ENCODE measurements around the gene EN2.

EN2 gene

GRCh38 chr7:155488483-155489127, 30.7 kb downstream of the EN2 start:
- TF ChIP-seq YY1 (IDR thresholded peaks at IDR 0.05; ENCODE audit: low read depth) (no peak), FOXM1 (IDR thresholded peaks at IDR 0.05; ENCODE audit: borderline replicate concordance, low read depth) (no peak), MAX (IDR thresholded peaks at IDR 0.05) (no peak)

DNA sequence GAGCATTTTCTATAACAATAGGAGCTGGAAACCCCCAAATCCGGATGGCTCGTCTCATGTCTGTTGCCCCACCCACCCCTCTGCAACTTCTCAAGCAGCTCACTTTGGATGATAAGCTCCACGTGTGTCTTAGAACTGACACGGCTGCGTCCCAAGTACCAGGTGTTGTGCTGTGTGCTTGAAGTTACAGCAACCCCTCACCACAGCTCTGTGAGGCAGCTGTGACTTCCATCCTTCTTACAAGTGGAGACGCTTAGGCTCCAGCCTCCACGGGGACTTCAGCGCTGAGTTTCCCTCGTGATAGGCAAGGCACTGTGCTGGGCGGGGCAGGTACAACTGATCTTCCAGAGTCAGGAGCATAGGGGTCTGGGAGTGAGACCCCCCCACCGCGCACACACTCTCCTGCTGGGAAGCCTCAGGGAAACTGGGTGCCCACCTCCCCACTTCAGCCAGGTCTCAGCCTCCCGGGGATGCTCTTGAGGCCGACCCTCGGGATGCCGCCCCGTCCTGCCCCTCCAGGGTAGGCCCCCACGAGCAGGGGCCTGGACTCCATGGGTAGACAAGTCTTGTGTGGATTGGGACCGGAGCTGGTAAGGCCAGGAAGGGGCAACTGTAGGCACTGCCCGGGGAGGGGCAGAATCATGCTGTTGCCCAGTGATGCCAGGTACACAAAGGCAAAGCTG, 31.4 kb downstream of the EN2 start:
- TF ChIP-seq FOXM1 (IDR thresholded peaks at IDR 0.05; ENCODE audit: borderline replicate concordance, low read depth) (no peak), CREB1 (IDR thresholded peaks at IDR 0.05; ENCODE audit: low read depth) (no peak), EGR1 (IDR thresholded peaks at IDR 0.05) (no peak), TAF1 (IDR thresholded peaks at IDR 0.05; ENCODE audit: low read depth) (no peak), NFIC (IDR thresholded peaks at IDR 0.05) (no peak), RAD21 (IDR thresholded peaks at IDR 0.05; ENCODE audit: low read depth) (no peak), ZBTB7A (IDR thresholded peaks at IDR 0.05; ENCODE audit: low read depth) (no peak), YY1 (IDR thresholded peaks at IDR 0.05; ENCODE audit: low read depth) (no peak), MAX (IDR thresholded peaks at IDR 0.05) (no peak), TCF12 (IDR thresholded peaks at IDR 0.05; ENCODE audit: low read depth) (no peak)
- TF ChIP-seq, protein P1, sequence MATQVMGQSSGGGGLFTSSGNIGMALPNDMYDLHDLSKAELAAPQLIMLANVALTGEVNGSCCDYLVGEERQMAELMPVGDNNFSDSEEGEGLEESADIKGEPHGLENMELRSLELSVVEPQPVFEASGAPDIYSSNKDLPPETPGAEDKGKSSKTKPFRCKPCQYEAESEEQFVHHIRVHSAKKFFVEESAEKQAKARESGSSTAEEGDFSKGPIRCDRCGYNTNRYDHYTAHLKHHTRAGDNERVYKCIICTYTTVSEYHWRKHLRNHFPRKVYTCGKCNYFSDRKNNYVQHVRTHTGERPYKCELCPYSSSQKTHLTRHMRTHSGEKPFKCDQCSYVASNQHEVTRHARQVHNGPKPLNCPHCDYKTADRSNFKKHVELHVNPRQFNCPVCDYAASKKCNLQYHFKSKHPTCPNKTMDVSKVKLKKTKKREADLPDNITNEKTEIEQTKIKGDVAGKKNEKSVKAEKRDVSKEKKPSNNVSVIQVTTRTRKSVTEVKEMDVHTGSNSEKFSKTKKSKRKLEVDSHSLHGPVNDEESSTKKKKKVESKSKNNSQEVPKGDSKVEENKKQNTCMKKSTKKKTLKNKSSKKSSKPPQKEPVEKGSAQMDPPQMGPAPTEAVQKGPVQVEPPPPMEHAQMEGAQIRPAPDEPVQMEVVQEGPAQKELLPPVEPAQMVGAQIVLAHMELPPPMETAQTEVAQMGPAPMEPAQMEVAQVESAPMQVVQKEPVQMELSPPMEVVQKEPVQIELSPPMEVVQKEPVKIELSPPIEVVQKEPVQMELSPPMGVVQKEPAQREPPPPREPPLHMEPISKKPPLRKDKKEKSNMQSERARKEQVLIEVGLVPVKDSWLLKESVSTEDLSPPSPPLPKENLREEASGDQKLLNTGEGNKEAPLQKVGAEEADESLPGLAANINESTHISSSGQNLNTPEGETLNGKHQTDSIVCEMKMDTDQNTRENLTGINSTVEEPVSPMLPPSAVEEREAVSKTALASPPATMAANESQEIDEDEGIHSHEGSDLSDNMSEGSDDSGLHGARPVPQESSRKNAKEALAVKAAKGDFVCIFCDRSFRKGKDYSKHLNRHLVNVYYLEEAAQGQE (IDR thresholded peaks at IDR 0.05; ENCODE audit: low read depth) = no peak
- TF ChIP-seq, protein P2, sequence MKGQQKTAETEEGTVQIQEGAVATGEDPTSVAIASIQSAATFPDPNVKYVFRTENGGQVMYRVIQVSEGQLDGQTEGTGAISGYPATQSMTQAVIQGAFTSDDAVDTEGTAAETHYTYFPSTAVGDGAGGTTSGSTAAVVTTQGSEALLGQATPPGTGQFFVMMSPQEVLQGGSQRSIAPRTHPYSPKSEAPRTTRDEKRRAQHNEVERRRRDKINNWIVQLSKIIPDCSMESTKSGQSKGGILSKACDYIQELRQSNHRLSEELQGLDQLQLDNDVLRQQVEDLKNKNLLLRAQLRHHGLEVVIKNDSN (IDR thresholded peaks at IDR 0.05) = no peak

DNA sequence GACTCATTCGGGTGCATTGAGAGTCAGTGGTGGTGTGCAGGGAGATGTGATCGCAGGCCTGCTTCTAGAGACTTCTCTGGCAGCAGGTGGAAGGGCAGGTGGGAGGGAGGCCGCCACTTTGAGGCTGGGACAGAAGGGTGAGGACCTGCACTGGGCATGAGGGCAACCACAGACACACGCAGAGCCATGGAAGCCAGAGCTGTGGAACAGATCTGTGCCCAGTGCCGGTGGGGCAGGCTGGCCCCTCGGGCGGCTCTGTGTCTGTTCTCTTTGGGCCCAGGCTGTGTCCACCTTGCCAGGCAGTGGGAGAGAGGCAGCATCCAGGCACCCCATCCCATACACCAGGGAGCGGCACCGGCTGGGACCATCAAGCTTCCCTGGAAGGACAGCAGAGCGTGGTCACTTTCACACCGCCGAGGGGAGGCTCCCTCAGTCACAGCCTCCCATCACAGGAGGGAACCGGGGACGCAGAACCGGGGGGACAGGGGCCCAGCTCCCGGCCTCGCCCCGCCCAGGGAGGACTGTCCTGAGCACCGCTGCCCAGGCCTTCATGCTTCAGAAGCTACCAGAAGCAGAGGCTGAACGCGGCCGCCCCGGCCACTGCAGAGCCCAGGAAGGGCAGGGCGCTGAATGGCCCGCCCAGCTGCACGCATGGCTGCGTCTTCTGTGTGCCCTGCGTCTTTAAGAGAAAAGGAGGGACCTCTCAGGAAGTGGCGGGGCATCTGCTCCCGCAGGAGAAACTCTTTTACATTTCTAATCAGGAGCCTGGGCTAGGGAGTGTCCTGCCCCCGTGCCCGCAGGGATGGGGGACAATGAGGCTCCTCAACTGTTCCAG, 32.1 kb downstream of the EN2 start:
- TF ChIP-seq, protein P1 (IDR thresholded peaks at IDR 0.05; ENCODE audit: low read depth) = no peak
- no peak for TF ChIP-seq NFIC (IDR thresholded peaks at IDR 0.05)
- no peak for TF ChIP-seq RAD21 (IDR thresholded peaks at IDR 0.05; ENCODE audit: low read depth)
- TF ChIP-seq YY1 (IDR thresholded peaks at IDR 0.05; ENCODE audit: low read depth) = no peak
- TF ChIP-seq EP300 (IDR thresholded peaks at IDR 0.05; ENCODE audit: borderline replicate concordance) = no peak
- no peak for TF ChIP-seq ZBTB7A (IDR thresholded peaks at IDR 0.05; ENCODE audit: low read depth)
- no peak for TF ChIP-seq CEBPB (IDR thresholded peaks at IDR 0.05)
- TF ChIP-seq FOXM1 (IDR thresholded peaks at IDR 0.05; ENCODE audit: borderline replicate concordance, low read depth) = no peak
- TF ChIP-seq EGR1 (IDR thresholded peaks at IDR 0.05) = no peak
- no peak for TF ChIP-seq CREB1 (IDR thresholded peaks at IDR 0.05; ENCODE audit: low read depth)

- TF ChIP-seq, protein P2 (IDR thresholded peaks at IDR 0.05) = no peak
- TF ChIP-seq, protein P1 (IDR thresholded peaks at IDR 0.05; ENCODE audit: low read depth) = no peak
- TF ChIP-seq FOXM1 (IDR thresholded peaks at IDR 0.05; ENCODE audit: borderline replicate concordance, low read depth) (no peak), TAF1 (IDR thresholded peaks at IDR 0.05; ENCODE audit: low read depth) (no peak), TEAD4 (IDR thresholded peaks at IDR 0.05) (no peak), CEBPB (IDR thresholded peaks at IDR 0.05) (no peak), MAX (IDR thresholded peaks at IDR 0.05) (no peak), NFIC (IDR thresholded peaks at IDR 0.05) (no peak), ZBTB7A (IDR thresholded peaks at IDR 0.05; ENCODE audit: low read depth) (no peak), CREB1 (IDR thresholded peaks at IDR 0.05; ENCODE audit: low read depth) (no peak), EGR1 (IDR thresholded peaks at IDR 0.05) (no peak), TCF12 (IDR thresholded peaks at IDR 0.05; ENCODE audit: low read depth) (no peak)
These were observed 33.0 kb downstream of the EN2 start for GRCh38 chr7:155490697-155491628.

All from Ishikawa (cell line).